Small intestine (tissue), 7 donors: Measurements from ENCODE around the gene PPM1F. TPM values are rescaled to one million over a fixed set of nuclear protein-coding genes. Genes with fewer than 3 reads are reported as not detected.
"Not testable (repeated sequence)": the region's sequence is repeated elsewhere in the genome, so short reads cannot be mapped to it uniquely, and the experiment has no call there.

Experiments
- DNase-seq, 2 donors: peaks; one replicate each; pipeline versions ENCODE4 v3.0.0 to v3.0.0-alpha.2; 2013
- FAIRE-seq: peaks from 2 replicates; lab custom pipeline; 2012; peaks lifted over from hg19 to GRCh38; lab: Jason Lieb, UNC
- H3K27ac ChIP-seq, 3 donors: one replicate each; pipeline ENCODE4 v1.5.1; 2013; ENCODE audit warnings: low read length in 2 of 3, mild to moderate bottlenecking in 2 of 3, control low read depth in 1 of 3, inconsistent platforms in 1 of 3, low read depth in 1 of 3, moderate library complexity in 1 of 3
- H3K27me3 ChIP-seq, 3 donors: one replicate each; pipeline ENCODE4 v1.6.1; 2013; ENCODE audit warnings: low read length in 3 of 3, inconsistent platforms in 1 of 3; ENCODE audit not compliant: control insufficient read depth in 3 of 3, insufficient read depth in 3 of 3
- H3K36me3 ChIP-seq, 3 donors: one replicate each; pipeline ENCODE4 v1.6.1; 2013; ENCODE audit warnings: low read length in 3 of 3, inconsistent platforms in 1 of 3, low read depth in 1 of 3, mild to moderate bottlenecking in 1 of 3, moderate library complexity in 1 of 3; ENCODE audit not compliant: control insufficient read depth in 3 of 3, insufficient read depth in 2 of 3
- H3K4me1 ChIP-seq, 3 donors: one replicate each; pipeline ENCODE4 v1.6.1; 2013; ENCODE audit warnings: low read length in 2 of 3, inconsistent platforms in 1 of 3, low read depth in 1 of 3, mild to moderate bottlenecking in 1 of 3, moderate library complexity in 1 of 3; ENCODE audit not compliant: control insufficient read depth in 3 of 3, insufficient read depth in 2 of 3
- H3K4me3 ChIP-seq, 3 donors: one replicate each; pipeline ENCODE4 v1.5.1; 2013; ENCODE audit warnings: low read length in 3 of 3, control low read depth in 1 of 3, inconsistent platforms in 1 of 3, low read depth in 1 of 3, mild to moderate bottlenecking in 1 of 3, moderate library complexity in 1 of 3
- H3K9me3 ChIP-seq, 2 donors: one replicate each; pipeline ENCODE4 v1.6.1; 2013; ENCODE audit warnings: low read depth in 1 of 2, low read length in 1 of 2; ENCODE audit not compliant: control insufficient read depth in 2 of 2, insufficient read depth in 1 of 2
- WGBS, 3 donors: extraction: QIAGEN DNeasy Blood & Tissue Kit; methylation state at CpG; one replicate each; pipeline ENCODE4 v1.1.7; 2013; 5-methylcytosine and 5-hydroxymethylcytosine counted together
- polyA plus RNA-seq, 4 donors: library from polyadenylated mRNA; stranded (reverse) in 3 of 4; unstranded in 1 of 4; fragments of 200-250 nt in 3 of 4; fragments of 120-200 nt in 1 of 4; gene quantifications; one replicate each; pipeline versions ENCODE4 v1.2.1 to v1.2.3, GENCODE V29; 2013
- donor health status: healthy with polysubstance abuse.
- donor health status: control.
- donor health status: control.
- donor health status: Bipolar disorder and iron deficiency.
- donor health status: healthy.

The PPM1F gene
- polyA plus RNA-seq, 4 donors: 1.8 to 16.7 (median 9.9) TPM

DNA sequence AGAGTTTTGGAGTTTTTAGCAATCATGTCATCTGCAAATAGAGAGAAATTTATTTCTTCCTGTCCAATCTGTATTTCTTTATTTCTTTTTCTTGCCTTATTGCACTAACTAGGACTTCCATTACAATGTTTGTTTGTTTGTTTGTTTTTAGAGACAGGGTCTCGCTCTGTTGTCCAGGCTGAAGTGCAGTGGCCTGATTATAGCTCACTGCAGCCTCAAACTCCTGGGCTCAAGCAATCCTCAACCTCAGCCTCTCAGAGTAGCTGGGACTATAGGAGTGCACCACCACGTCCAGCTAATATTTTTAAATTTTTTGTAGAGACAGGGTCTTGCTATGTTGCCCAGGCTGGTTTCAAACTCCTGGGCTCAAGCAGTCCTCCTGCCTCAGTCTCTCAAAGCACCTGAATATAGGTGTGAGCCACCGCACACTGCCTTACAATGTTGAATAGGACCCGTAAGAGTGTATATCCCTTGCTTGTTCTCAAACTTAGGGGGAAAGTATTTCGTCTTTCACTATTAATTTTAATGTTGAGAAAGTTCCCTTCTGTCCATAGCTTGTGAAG, 55.6 kb downstream of the PPM1F start:
- FAIRE-seq (no peak), DNase-seq (no peak)
- no peaks in the 10 kb centered on the region for H3K4me1 ChIP-seq
- 90 to 95% (median 93%) methylated on average over 5 of the region's 5 CpGs for WGBS, 3 donors
- H3K9me3 ChIP-seq: no peaks in the 10 kb centered on the region
- no peaks in the 10 kb centered on the region for H3K36me3 ChIP-seq
- H3K4me3 ChIP-seq: no peak overlapping the region
- no peak overlapping the region for H3K27ac ChIP-seq
- H3K27me3 ChIP-seq: no peaks in the 10 kb centered on the region

DNA sequence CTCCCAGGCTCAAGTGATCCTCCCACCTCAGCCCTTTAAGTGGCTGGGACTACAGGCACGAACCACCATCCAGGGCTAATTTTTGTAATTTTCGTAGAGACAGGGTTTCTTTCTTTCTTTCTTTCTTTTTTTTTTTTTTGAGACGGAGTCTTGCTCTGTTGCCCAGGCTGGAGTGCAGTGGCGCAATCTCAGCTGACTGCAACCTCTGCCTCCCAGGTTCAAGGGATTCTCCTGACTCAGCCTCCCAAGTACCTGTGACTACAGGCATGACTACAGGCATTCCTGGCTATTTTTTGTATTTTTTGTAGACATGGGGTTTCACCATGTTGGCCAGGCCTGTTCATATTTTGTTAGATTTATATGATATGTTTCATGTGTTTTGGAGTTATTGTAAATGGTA, 56.4 kb downstream of the PPM1F start:
- FAIRE-seq: not testable (repeated sequence)

DNA sequence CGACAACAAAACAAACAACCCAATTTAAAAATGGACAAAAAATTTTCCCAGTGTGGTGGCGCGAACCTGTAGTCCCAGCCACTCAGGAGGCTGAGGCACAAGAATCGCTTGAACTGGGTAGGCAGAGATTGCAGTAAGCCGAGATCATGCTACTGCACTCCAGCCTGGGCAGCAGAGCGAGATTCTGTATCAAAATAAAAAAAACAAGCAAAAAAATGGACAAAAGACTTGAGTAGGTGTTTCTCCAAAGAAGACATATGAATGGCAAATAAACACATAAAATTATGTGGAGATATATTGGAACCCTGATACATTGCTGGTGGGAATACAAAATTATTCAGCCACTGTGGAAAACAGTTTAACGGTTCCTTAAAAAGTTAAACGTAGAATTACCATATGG, 57.8 kb downstream of the PPM1F start:
- Histone ChIP-seq H3K27me3 (no peaks in the 10 kb centered on the region), H3K4me1 (no peaks in the 10 kb centered on the region), H3K4me3 (no peak overlapping the region), H3K36me3 (no peaks in the 10 kb centered on the region), H3K9me3 (no peaks in the 10 kb centered on the region), H3K27ac (no peak overlapping the region)
- FAIRE-seq (no peak), DNase-seq (no peak)
- WGBS, 3 donors: 85 to 90% (median 89%) methylated on average over 8 of the region's 8 CpGs

More for the DNA sequence above, 56.4 kb downstream of the PPM1F start:
- H3K27ac ChIP-seq, H3K4me1 ChIP-seq, H3K9me3 ChIP-seq, DNase-seq, H3K36me3 ChIP-seq, H3K27me3 ChIP-seq, H3K4me3 ChIP-seq: not testable (repeated sequence)
- 85 to 90% (median 86%) methylated on average over 4 of the region's 4 CpGs for WGBS, 3 donors

DNA sequence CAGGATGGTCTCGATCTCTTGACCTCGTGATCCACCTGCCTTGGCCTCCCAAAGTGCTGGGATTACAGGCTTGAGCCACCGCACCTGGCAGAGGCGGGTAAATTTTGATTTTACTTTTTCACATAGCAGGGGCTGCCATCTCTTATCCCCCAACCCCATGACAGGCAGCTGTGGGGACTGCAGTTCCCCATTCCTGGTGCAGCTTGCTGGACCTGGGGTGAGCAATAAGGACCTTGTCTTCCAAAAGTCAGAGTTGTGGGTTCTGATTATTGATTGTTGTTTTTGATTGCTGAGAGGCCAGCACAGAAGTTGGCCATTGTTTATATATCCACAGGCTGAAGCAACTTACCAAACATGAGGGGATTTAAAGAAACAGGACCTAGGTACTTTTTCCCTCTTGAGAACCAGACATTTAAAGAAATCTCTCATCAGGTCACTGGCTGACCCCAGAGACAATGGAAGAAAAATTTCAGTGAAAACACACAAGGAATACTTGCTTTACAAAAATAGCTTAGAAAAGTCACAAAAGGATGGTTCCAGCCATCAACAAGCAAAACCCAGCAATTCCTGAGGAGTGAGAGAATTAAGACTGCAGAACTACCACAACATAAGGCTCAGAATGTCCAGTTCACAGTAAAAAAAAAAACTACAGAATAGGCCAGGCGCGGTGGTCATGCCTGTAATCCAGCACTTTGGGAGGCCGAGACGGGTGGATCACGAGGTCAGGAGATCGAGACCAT, 63.2 kb downstream of the PPM1F start:
- WGBS, 3 donors: 93 to 96% (median 95%) methylated on average over 10 of the region's 10 CpGs
- Histone ChIP-seq H3K36me3 (no peaks in the 10 kb centered on the region), H3K27ac (no peak overlapping the region), H3K4me1 (no peaks in the 10 kb centered on the region), H3K27me3 (no peaks in the 10 kb centered on the region), H3K9me3 (no peaks in the 10 kb centered on the region), H3K4me3 (no peak overlapping the region)
- FAIRE-seq (no peak), DNase-seq (no peak)

DNA sequence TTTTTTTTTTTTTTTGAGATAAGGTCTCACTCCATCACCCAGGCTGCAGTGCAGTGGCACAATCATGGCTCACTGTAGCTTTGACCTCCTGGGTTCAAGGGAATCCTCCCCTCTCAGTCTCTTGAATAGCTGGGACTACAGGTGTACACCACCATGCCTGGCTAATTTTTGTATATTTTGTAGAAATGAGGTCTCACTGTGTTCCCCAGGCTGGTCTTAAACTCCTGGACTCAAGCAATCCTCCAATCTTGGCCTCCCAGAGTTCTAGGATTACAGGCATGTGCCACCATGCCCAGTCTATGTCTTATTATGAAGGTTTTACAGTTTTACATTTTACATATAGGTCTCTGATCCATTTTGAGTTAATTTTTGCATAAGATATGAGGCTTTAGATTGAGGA, 64.8 kb downstream of the PPM1F start:
- no peaks in the 10 kb centered on the region for H3K27me3 ChIP-seq
- H3K36me3 ChIP-seq: no peaks in the 10 kb centered on the region
- no peaks in the 10 kb centered on the region for H3K4me1 ChIP-seq
- FAIRE-seq: no peak
- DNase-seq: no peak
- no peak overlapping the region for H3K4me3 ChIP-seq
- H3K9me3 ChIP-seq: no peaks in the 10 kb centered on the region
- no peak overlapping the region for H3K27ac ChIP-seq

DNA sequence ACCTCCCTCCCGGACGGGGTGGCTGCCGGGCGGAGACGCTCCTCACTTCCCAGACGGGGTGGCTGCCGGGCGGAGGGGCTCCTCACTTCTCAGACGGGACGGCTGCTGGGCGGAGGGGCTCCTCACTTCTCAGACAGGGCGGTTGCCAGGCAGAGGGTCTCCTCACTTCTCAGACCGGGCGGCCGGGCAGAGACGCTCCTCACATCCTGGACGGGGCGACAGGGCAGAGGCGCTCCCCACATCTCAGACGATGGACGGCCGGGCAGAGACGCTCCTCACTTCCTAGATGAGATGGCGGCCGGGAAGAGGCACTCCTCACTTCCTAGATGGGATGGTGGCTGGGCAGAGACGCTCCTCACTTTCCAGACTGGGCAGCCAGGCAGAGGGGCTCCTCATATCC, 68.7 kb downstream of the PPM1F start:
- not testable (repeated sequence) for H3K36me3 ChIP-seq, DNase-seq, H3K4me3 ChIP-seq, H3K4me1 ChIP-seq, H3K27ac ChIP-seq, H3K9me3 ChIP-seq, FAIRE-seq, H3K27me3 ChIP-seq
- 92 to 96% (median 96%) methylated on average over 15 to 19 of the region's 26 CpGs for WGBS, 3 donors

DNA sequence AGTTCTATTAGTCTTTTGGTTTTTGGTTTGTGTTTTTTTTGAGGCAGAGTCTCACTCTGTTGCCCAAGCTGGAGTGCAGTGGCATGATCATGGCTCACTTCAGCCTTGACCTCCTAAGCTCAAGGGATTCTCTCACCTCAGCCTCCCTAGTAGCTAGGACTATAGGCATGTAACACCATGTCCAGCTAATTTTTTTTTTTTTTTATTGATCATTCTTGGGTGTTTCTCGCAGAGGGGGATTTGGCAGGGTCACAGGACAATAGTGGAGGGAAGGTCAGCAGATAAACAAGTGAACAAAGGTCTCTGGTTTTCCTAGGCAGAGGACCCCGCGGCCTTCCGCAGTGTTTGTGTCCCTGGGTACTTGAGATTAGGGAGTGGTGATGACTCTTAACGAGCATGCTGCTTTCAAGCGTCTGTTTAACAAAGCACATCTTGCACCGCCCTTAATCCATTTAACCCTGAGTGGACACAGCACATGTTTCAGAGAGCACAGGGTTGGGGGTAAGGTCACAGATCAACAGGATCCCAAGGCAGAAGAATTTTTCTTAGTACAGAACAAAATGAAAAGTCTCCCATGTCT, 69.8 kb downstream of the PPM1F start:
- not testable (repeated sequence) for H3K36me3 ChIP-seq, DNase-seq, H3K27ac ChIP-seq, FAIRE-seq, H3K4me1 ChIP-seq, H3K27me3 ChIP-seq, H3K9me3 ChIP-seq, H3K4me3 ChIP-seq
- 44 to 57% (median 50%) methylated on average over 1 of the region's 7 CpGs for WGBS, 3 donors

DNA sequence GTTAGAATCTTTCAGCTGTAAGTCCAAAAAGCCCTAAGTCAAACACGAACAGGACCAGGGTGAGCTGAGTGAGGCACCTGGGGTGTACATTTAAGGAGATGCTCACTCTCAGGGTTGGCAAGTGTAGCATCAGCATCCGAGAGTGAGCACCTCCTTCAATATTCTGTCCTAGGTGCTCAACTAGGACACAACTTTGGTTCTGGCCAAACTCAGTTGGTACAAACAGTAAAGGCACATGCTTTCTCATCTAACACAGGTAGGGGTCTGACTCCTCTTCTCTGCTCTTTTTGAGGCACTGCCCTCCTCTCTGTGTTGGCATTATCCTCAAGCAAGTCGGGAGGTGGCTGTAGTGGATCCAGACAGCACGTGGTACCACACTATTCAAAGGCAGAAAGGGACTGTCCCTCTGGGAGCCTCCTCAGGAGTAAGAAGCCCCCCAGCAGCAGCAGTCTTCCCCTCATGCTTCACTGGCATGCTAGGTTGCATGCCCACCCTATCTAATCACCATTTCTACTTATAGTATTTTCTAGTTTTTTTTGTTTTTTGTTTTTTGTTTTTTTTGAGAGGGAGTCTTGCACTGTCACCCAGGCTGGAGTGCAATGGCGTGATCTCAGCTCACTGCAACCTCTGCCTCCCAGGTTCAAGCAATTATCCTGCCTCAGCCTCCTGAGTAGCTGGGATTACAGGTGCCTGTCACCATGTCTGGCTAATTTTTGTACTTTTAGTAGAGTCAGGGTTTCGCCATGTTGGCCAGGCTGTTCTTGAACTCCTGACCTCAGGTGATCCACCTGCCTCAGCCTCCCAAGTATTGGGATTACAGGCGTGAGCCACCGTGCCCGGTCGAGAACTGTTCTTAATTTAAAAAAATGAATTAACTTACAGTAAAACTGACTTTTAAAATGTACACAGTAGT, 70.6 kb downstream of the PPM1F start:
- WGBS, 3 donors: 80 to 88% (median 85%) methylated on average over 10 of the region's 10 CpGs
- Histone ChIP-seq H3K4me1 (no peaks in the 10 kb centered on the region), H3K27me3 (no peaks in the 10 kb centered on the region), H3K9me3 (no peaks in the 10 kb centered on the region), H3K36me3 (no peaks in the 10 kb centered on the region), H3K4me3 (no peak overlapping the region), H3K27ac (no peak overlapping the region)
- no peak for FAIRE-seq
- no peak for DNase-seq
